ENCODE measurements around the gene AATF.

AATF gene

GRCh38 chr17:37086948-37087347, 138.2 kb downstream of the AATF start:
- TF ChIP-seq CTCF (conservative IDR thresholded peaks at IDR 0.05; ENCODE audit: low read depth), result no peak
- H3K27ac ChIP-seq, result no peak overlapping the region
- CTCF ChIA-PET, result interaction anchor here (0.6 kb wide), 2 partner anchors 125 to 938 kb away, joined by 3 read pairs; no protein-coding TSS in a partner anchor
- DNase-seq (ENCODE audit: low spot score), result no peak
- POLR2A ChIA-PET (ENCODE audit: low non-redundant PET), result no interaction called here

- no peak overlapping the region for H3K27ac ChIP-seq
- CTCF ChIA-PET, result no interaction called here
- POLR2A ChIA-PET (ENCODE audit: low non-redundant PET), result no interaction called here
- TF ChIP-seq CTCF (conservative IDR thresholded peaks at IDR 0.05; ENCODE audit: low read depth), result no peak
- DNase-seq (ENCODE audit: low spot score), result no peak
Observed at GRCh38 chr17:37087683-37088082, 138.9 kb downstream of the AATF start.

- ChIA-PET CTCF (no interaction called here), POLR2A (ENCODE audit: low non-redundant PET) (no interaction called here)
- DNase-seq (ENCODE audit: low spot score), result peak; percentile 19
- no peak for TF ChIP-seq CTCF (conservative IDR thresholded peaks at IDR 0.05; ENCODE audit: low read depth)
- H3K27ac ChIP-seq, result no peak overlapping the region
Observed at GRCh38 chr17:37088459-37088858, 139.7 kb downstream of the AATF start.

- POLR2A ChIA-PET (ENCODE audit: low non-redundant PET), result no interaction called here
- CTCF ChIA-PET, result no interaction called here
- no peak for TF ChIP-seq CTCF (conservative IDR thresholded peaks at IDR 0.05; ENCODE audit: low read depth)
- no peak for DNase-seq (ENCODE audit: low spot score)
- no peak overlapping the region for H3K27ac ChIP-seq
Observed at GRCh38 chr17:37088913-37089312, 140.2 kb downstream of the AATF start.

- CTCF ChIA-PET, result no interaction called here
- no peak for DNase-seq (ENCODE audit: low spot score)
- H3K27ac ChIP-seq, result no peak overlapping the region
- POLR2A ChIA-PET (ENCODE audit: low non-redundant PET), result no interaction called here
- no peak for TF ChIP-seq CTCF (conservative IDR thresholded peaks at IDR 0.05; ENCODE audit: low read depth)
Observed at GRCh38 chr17:37089956-37090355, 141.2 kb downstream of the AATF start.

GRCh38 chr17:37090941-37091340, 142.2 kb downstream of the AATF start:
- no peak for DNase-seq (ENCODE audit: low spot score)
- CTCF ChIA-PET, result interaction anchor here (0.6 kb wide), 1 partner anchor 8 kb away, joined by 5 read pairs; no protein-coding TSS in a partner anchor
- H3K27ac ChIP-seq, result no peak overlapping the region
- no peak for TF ChIP-seq CTCF (conservative IDR thresholded peaks at IDR 0.05; ENCODE audit: low read depth)
- POLR2A ChIA-PET (ENCODE audit: low non-redundant PET), result no interaction called here

GRCh38 chr17:37092071-37092470, 143.3 kb downstream of the AATF start:
- TF ChIP-seq CTCF (conservative IDR thresholded peaks at IDR 0.05; ENCODE audit: low read depth), result no peak
- ChIA-PET CTCF (no interaction called here), POLR2A (ENCODE audit: low non-redundant PET) (no interaction called here)
- peak overlapping the region; percentile 19; the same call in 1 of the 2 replicates for H3K27ac ChIP-seq
- no peak for DNase-seq (ENCODE audit: low spot score)
